IMR-90 (cell line): ENCODE measurements around the gene DGLUCY. TPM values are rescaled to one million over a fixed set of nuclear protein-coding genes. Genes with fewer than 3 reads are reported as not detected.
A peak's percentile ranks its signal among the peaks of the same experiment; 100 is the strongest.

Source experiments
- ATAC-seq: fragments of 200-7000 bp; cut with Tn5 transposase; 2 replicates; pipeline ENCODE4 v1.9.1; 2020; ENCODE audit warnings: low read depth, mild to moderate bottlenecking, moderate library complexity
- BruUV-seq: library from RNA; stranded (reverse); fragments of 400-500 nt; replicated peaks from 2 replicates; lab custom pipeline; 2021; lab: Mats Ljungman, UMichigan
- CTCF ChIA-PET: fragments of 300-600 bp; formaldehyde crosslinking; extraction: SDS; loops from one replicate; lab custom pipeline; 2021; ENCODE audit warnings: antibody characterized with exemption; lab: Yijun Ruan, JAX
- POLR2A ChIA-PET: fragments of 300-600 bp; sonication (Branson Sonifier 250); formaldehyde crosslinking; loops from one replicate; lab custom pipeline; 2022; ENCODE audit warnings: antibody characterized with exemption; ENCODE audit not compliant: unreplicated experiment; lab: Charles Lee
- DNase-seq: peaks from one replicate; pipeline ENCODE4 v3.0.0; 2013
- H2AFZ ChIP-seq: replicated peaks from 2 replicates; pipeline ENCODE3; 2013; ENCODE audit warnings: low read length, mild to moderate bottlenecking; ENCODE audit not compliant: poor library complexity
- H2AK5ac ChIP-seq: 2 replicates; pipeline ENCODE4 v1.6.1; 2013; ENCODE audit warnings: low read depth, low read length, inconsistent platforms
- H2AK9ac ChIP-seq: replicated peaks from 2 replicates; pipeline ENCODE3; 2013; ENCODE audit warnings: mild to moderate bottlenecking, low read depth, low read length, moderate library complexity; ENCODE audit not compliant: poor library complexity
- H2BK120ac ChIP-seq: 2 replicates; pipeline ENCODE4 v1.6.1; 2013; ENCODE audit warnings: low read depth, low read length, inconsistent platforms
- H2BK15ac ChIP-seq: 3 replicates; pipeline ENCODE4 v1.6.1; 2013; ENCODE audit warnings: low read depth, low read length, inconsistent platforms
- H2BK20ac ChIP-seq: 2 replicates; pipeline ENCODE4 v1.6.1; 2013; ENCODE audit warnings: low read depth, mild to moderate bottlenecking, inconsistent platforms, low read length, moderate library complexity
- H2BK5ac ChIP-seq: 2 replicates; pipeline ENCODE4 v1.6.1; 2013; ENCODE audit warnings: mild to moderate bottlenecking, low read depth, low read length, inconsistent platforms; ENCODE audit not compliant: poor library complexity, severe bottlenecking
- H3K14ac ChIP-seq: replicated peaks from 2 replicates; pipeline ENCODE4 v1.6.1; 2013; ENCODE audit warnings: low read depth, low read length, inconsistent platforms
- H3K18ac ChIP-seq: 2 replicates; pipeline ENCODE4 v1.6.1; 2013; ENCODE audit warnings: low read depth, low read length, control low read depth
- H3K23ac ChIP-seq: 2 replicates; pipeline ENCODE4 v1.6.1; 2013; ENCODE audit warnings: low read depth, low read length, inconsistent platforms
- H3K27ac ChIP-seq: 2 replicates; pipeline ENCODE4 v1.5.1; 2013; ENCODE audit warnings: mild to moderate bottlenecking, control low read depth, low read length; ENCODE audit not compliant: insufficient read depth
- H3K27me3 ChIP-seq: 2 replicates; pipeline ENCODE4 v1.6.1; 2013; ENCODE audit warnings: low read length; ENCODE audit not compliant: control insufficient read depth, insufficient read depth
- H3K36me3 ChIP-seq: 2 replicates; pipeline ENCODE4 v1.6.1; 2013; ENCODE audit warnings: low read length, mixed read lengths; ENCODE audit not compliant: control insufficient read depth, insufficient read depth
- H3K4ac ChIP-seq: 2 replicates; pipeline ENCODE4 v1.6.1; 2013; ENCODE audit warnings: low read depth, low read length, inconsistent platforms
- H3K4me1 ChIP-seq: 2 replicates; pipeline ENCODE4 v1.6.1; 2013; ENCODE audit warnings: low read length, mixed read lengths; ENCODE audit not compliant: control insufficient read depth, insufficient read depth
- H3K4me2 ChIP-seq: 2 replicates; pipeline ENCODE4 v1.6.1; 2013; ENCODE audit warnings: low read depth, mild to moderate bottlenecking, control low read depth, low read length, moderate library complexity
- H3K4me3 ChIP-seq: 2 replicates; pipeline ENCODE4 v1.5.1; 2013; ENCODE audit warnings: low read depth, mild to moderate bottlenecking, control low read depth, low read length, moderate library complexity; ENCODE audit not compliant: insufficient read depth
- H3K56ac ChIP-seq: 2 replicates; pipeline ENCODE4 v1.6.1; 2013; ENCODE audit warnings: low read length, inconsistent platforms; ENCODE audit not compliant: insufficient read depth; ENCODE audit errors: extremely low read depth
- H3K79me1 ChIP-seq, 2 experiments: 2 replicates each; pipeline ENCODE4 v1.6.1; 2013; ENCODE audit warnings: low read length in 2 of 2, inconsistent platforms in 1 of 2, low read depth in 1 of 2
- H3K9ac ChIP-seq: 2 replicates; pipeline ENCODE4 v1.6.1; 2013; ENCODE audit warnings: low read depth, low read length, control low read depth
- H3K9me1 ChIP-seq: 2 replicates; pipeline ENCODE4 v1.6.1; 2013; ENCODE audit warnings: low read length, inconsistent platforms; ENCODE audit not compliant: insufficient read depth
- H3K9me3 ChIP-seq: 2 replicates; pipeline ENCODE4 v1.6.1; 2013; ENCODE audit warnings: low read length; ENCODE audit not compliant: control insufficient read depth, insufficient read depth
- H4K20me1 ChIP-seq: 2 replicates; pipeline ENCODE4 v1.6.1; 2013; ENCODE audit warnings: low read length, inconsistent platforms; ENCODE audit not compliant: insufficient read depth
- H4K5ac ChIP-seq: 2 replicates; pipeline ENCODE4 v1.6.1; 2013; ENCODE audit warnings: mild to moderate bottlenecking, low read depth, low read length, control low read depth
- H4K8ac ChIP-seq, 2 experiments: 2 replicates each; pipeline ENCODE4 v1.6.1; 2013; ENCODE audit warnings: low read depth in 2 of 2, low read length in 2 of 2, control low read depth in 1 of 2, inconsistent platforms in 1 of 2
- H4K91ac ChIP-seq: 2 replicates; pipeline ENCODE4 v1.6.1; 2013; ENCODE audit warnings: low read depth, low read length, inconsistent platforms; ENCODE audit not compliant: insufficient read depth
- BHLHE40 ChIP-seq: fragments of 150-350 bp; IDR thresholded peaks from 2 replicates; pipeline ENCODE4 v1.6.1; 2016; ENCODE audit warnings: mild to moderate bottlenecking, low read depth, low read length
- CHD1 ChIP-seq: IDR thresholded peaks from 2 replicates; pipeline ENCODE4 v1.6.1; 2012; ENCODE audit warnings: low read depth, low read length, improper control_type of control experiment
- ELK1 ChIP-seq: fragments of 150-350 bp; IDR thresholded peaks from 2 replicates; pipeline ENCODE4 v1.6.1; 2016; ENCODE audit warnings: low read depth, mild to moderate bottlenecking, low read length, moderate library complexity, borderline replicate concordance
- FOS ChIP-seq: fragments of 150-350 bp; IDR thresholded peaks from 2 replicates; pipeline ENCODE4 v1.6.1; 2016; ENCODE audit warnings: low read depth, low read length
- POLR2A ChIP-seq: IDR thresholded peaks from 2 replicates; pipeline ENCODE4 v1.6.1; 2012; ENCODE audit warnings: mild to moderate bottlenecking, low read depth, low read length
- RAD21 ChIP-seq: IDR thresholded peaks from 2 replicates; pipeline ENCODE4 v1.6.1; 2012; ENCODE audit warnings: low read length, improper control_type of control experiment
- RCOR1 ChIP-seq: IDR thresholded peaks from 2 replicates; pipeline ENCODE4 v1.6.1; 2012; ENCODE audit warnings: mild to moderate bottlenecking, low read length, improper control_type of control experiment; ENCODE audit not compliant: insufficient replicate concordance
- USF2 ChIP-seq: fragments of 150-350 bp; IDR thresholded peaks from 2 replicates; pipeline ENCODE4 v1.6.1; 2017; ENCODE audit warnings: mild to moderate bottlenecking, antibody characterized with exemption, low read length, low read depth
- WGBS, 2 experiments: methylation state at CpG; one replicate each; pipeline versions ENCODE4 v1.1.5 to v1.1.7; 2013; ENCODE audit warnings: missing lambda C conversion rate in 2 of 2; ENCODE audit not compliant: insufficient read length in 1 of 2; ENCODE audit errors: extremely low coverage in 2 of 2; 5-methylcytosine and 5-hydroxymethylcytosine counted together
- dilution Hi-C: fragments of 300-500 bp; cut with HindIII; formaldehyde crosslinking; loops from one replicate; pipeline ENCODE4 v1.14.3; 2018; ENCODE audit warnings: low sequenced_read_pairs; ENCODE audit not compliant: unreplicated experiment
- in situ Hi-C: fragments of 300-500 bp; cut with MboI; formaldehyde crosslinking; loops from 3 replicates; pipeline ENCODE4 v1.14.3; 2019; ENCODE audit warnings: low sequenced_read_pairs, inconsistent platforms, mixed read lengths
- intact Hi-C: fragments of 100-400 bp; cut with micrococcal nuclease; formaldehyde crosslinking; loops from 2 replicates; pipeline ENCODE4 v1.10.0; 2022
- polyA plus RNA-seq, 3 experiments: library from polyadenylated mRNA; depleted of rRNA; stranded (reverse); fragments of >200 nt; gene quantifications; 2 replicates each; pipeline ENCODE4 v1.2.3, GENCODE V29; 2012; ENCODE audit warnings: low replicate concordance in 1 of 3
- total RNA-seq: library from RNA; depleted of rRNA; stranded (reverse); fragments of >200 nt; gene quantifications from 2 replicates; pipeline ENCODE4 v1.2.3, GENCODE V29; 2012

DGLUCY gene
- total and polyA plus RNA-seq, 2 of the 4 experiments (the other 2 are of a cell fraction), result 8.5 to 13.3 TPM

GRCh38 chr14:91253795-91254323 lies 140.0 kb downstream of the DGLUCY start (continued):
- TF ChIP-seq RAD21 (no peak), ELK1 (no peak), BHLHE40 (no peak), POLR2A (no peak), CHD1 (no peak)

- H3K9me1 ChIP-seq, result 0 out of 2 replicates have a peak, but pooled peaks cover 5% of the 10 kb centered on the region
- ATAC-seq, result no peak
- intact Hi-C loops, result no loop called here
- no peak overlapping the region for H2BK15ac ChIP-seq
- H3K4ac ChIP-seq, result no peak overlapping the region
- H2AK5ac ChIP-seq, result no peak overlapping the region
- H2BK120ac ChIP-seq, result no peak overlapping the region
- no peaks in the 10 kb centered on the region for H3K79me1 ChIP-seq
- no peak overlapping the region for H4K5ac ChIP-seq
- ChIA-PET CTCF (no interaction called here), POLR2A (no interaction called here)
- no peak overlapping the region for H3K56ac ChIP-seq
- DNase-seq, result no peak
- H4K91ac ChIP-seq, result no peak overlapping the region
- no peak overlapping the region for H3K14ac ChIP-seq
- H3K4me3 ChIP-seq, result no peak overlapping the region
- no TSS peak for BruUV-seq
- dilution Hi-C loops, result no loop called here
- no peak overlapping the region for H2BK20ac ChIP-seq
- no peak overlapping the region for H3K27ac ChIP-seq
- peak overlapping the region; percentile 33 for H2AFZ ChIP-seq
- no peak overlapping the region for H3K23ac ChIP-seq
- in situ Hi-C loops, result no loop called here
- H2AK9ac ChIP-seq, result no peak overlapping the region
- TF ChIP-seq FOS (no peak), RCOR1 (no peak), BHLHE40 (no peak), USF2 (no peak)
- no peak overlapping the region for H4K8ac ChIP-seq
- H3K36me3 ChIP-seq, result no peaks in the 10 kb centered on the region
- peaks cover 23% of the 10 kb centered on the region; the same call in 1 of the 2 replicates for H3K27me3 ChIP-seq
- H3K4me2 ChIP-seq, result no peak overlapping the region
- H3K9me3 ChIP-seq, result no peaks in the 10 kb centered on the region
- no peak overlapping the region for H2BK5ac ChIP-seq
- WGBS, 2 experiments, result no CpG with 5 or more reads among the region's 3 CpGs
- peaks cover 2% of the 10 kb centered on the region; the same call in 1 of the 2 replicates for H3K4me1 ChIP-seq
- H3K18ac ChIP-seq, result no peak overlapping the region
- H3K9ac ChIP-seq, result no peak overlapping the region
- no peaks in the 10 kb centered on the region for H4K20me1 ChIP-seq
Measured at GRCh38 chr14:91254461-91254860, 140.6 kb downstream of the DGLUCY start.
